Neural crest cell (in vitro differentiated cells): ENCODE results near the gene TDRD7. TPM values are rescaled to one million over a fixed set of nuclear protein-coding genes. Genes with fewer than 3 reads are reported as not detected.

ENCODE experiments used
- DNase-seq: peaks from one replicate; pipeline ENCODE4 v3.0.0; 2021; ENCODE audit warnings: low read depth, mixed read lengths, low spot score
- H3K27ac Mint-ChIP-seq: one replicate; pipeline ENCODE4 v1.8.0; 2021; ENCODE audit warnings: mild to moderate bottlenecking, mixed read lengths; ENCODE audit not compliant: unreplicated experiment
- H3K27me3 Mint-ChIP-seq: 2 replicates; pipeline ENCODE4 v1.8.0; 2021; ENCODE audit warnings: low read depth, mild to moderate bottlenecking, mixed read lengths
- H3K36me3 Mint-ChIP-seq: 2 replicates; pipeline ENCODE4 v1.8.0; 2021; ENCODE audit warnings: low read depth, mild to moderate bottlenecking, mixed read lengths
- H3K4me1 Mint-ChIP-seq: 2 replicates; pipeline ENCODE4 v1.8.0; 2021; ENCODE audit warnings: mixed read lengths
- H3K4me3 Mint-ChIP-seq: one replicate; pipeline ENCODE4 v1.8.0; 2021; ENCODE audit warnings: mild to moderate bottlenecking, mixed read lengths
- H3K9me3 Mint-ChIP-seq: 2 replicates; pipeline ENCODE4 v1.8.0; 2021; ENCODE audit warnings: mixed read lengths
- CTCF ChIP-seq: fragments of 200-600 bp; sonication (generic); conservative IDR thresholded peaks from 2 replicates; pipeline ENCODE4 v1.5.0; 2021; ENCODE audit warnings: antibody characterized with exemption, mild to moderate bottlenecking
- total RNA-seq: library from RNA; stranded (reverse); gene quantifications from 2 replicates; pipeline ENCODE4 v1.2.1, GENCODE V29; 2021

The TDRD7 gene
- total RNA-seq, 1 donor from 2014 or later = 1.5 TPM

- Mint-ChIP-seq H3K36me3 (peaks cover 24% of the 10 kb centered on the region), H3K4me1 (no peaks in the 10 kb centered on the region), H3K4me3 (no peak overlapping the region), H3K27me3 (no peaks in the 10 kb centered on the region), H3K9me3 (peaks cover 10% of the 10 kb centered on the region), H3K27ac (no peak overlapping the region)
- no peak for DNase-seq
- TF ChIP-seq CTCF = no peak
Measured at GRCh38 chr9:97373331-97373730, 38.6 kb upstream of the TDRD7 start.

- Mint-ChIP-seq H3K36me3 (peaks cover 13% of the 10 kb centered on the region), H3K27me3 (no peaks in the 10 kb centered on the region), H3K27ac (no peak overlapping the region), H3K4me3 (no peak overlapping the region), H3K4me1 (no peaks in the 10 kb centered on the region), H3K9me3 (peaks cover 7% of the 10 kb centered on the region)
- no peak for TF ChIP-seq CTCF
- DNase-seq = no peak
Measured at GRCh38 chr9:97374811-97375210, 37.1 kb upstream of the TDRD7 start.

- H3K4me3 Mint-ChIP-seq = no peak overlapping the region
- peaks cover under 1% of the 10 kb centered on the region for H3K4me1 Mint-ChIP-seq
- no peaks in the 10 kb centered on the region for H3K9me3 Mint-ChIP-seq
- H3K36me3 Mint-ChIP-seq = peaks cover 2% of the 10 kb centered on the region
- no peaks in the 10 kb centered on the region for H3K27me3 Mint-ChIP-seq
- no peak for TF ChIP-seq CTCF
- H3K27ac Mint-ChIP-seq = no peak overlapping the region
- DNase-seq = no peak
Measured at GRCh38 chr9:97376902-97377301, 35.0 kb upstream of the TDRD7 start.

- peaks cover 10% of the 10 kb centered on the region for H3K4me1 Mint-ChIP-seq
- no peak overlapping the region for H3K27ac Mint-ChIP-seq
- peaks cover 2% of the 10 kb centered on the region for H3K27me3 Mint-ChIP-seq
- no peak for TF ChIP-seq CTCF
- H3K36me3 Mint-ChIP-seq = peaks cover 2% of the 10 kb centered on the region
- no peak for DNase-seq
- no peak overlapping the region for H3K4me3 Mint-ChIP-seq
- H3K9me3 Mint-ChIP-seq = no peaks in the 10 kb centered on the region
Measured at GRCh38 chr9:97382099-97382718, 29.7 kb upstream of the TDRD7 start.

- no peak for DNase-seq
- Mint-ChIP-seq H3K27me3 (peaks cover 2% of the 10 kb centered on the region), H3K36me3 (peaks cover 2% of the 10 kb centered on the region), H3K4me1 (peaks cover 10% of the 10 kb centered on the region), H3K4me3 (no peak overlapping the region), H3K27ac (no peak overlapping the region), H3K9me3 (no peaks in the 10 kb centered on the region)
- no peak for TF ChIP-seq CTCF
Measured at GRCh38 chr9:97384406-97385262, 27.3 kb upstream of the TDRD7 start.
